Neural progenitor cell (in vitro differentiated cells): ENCODE measurements around the gene RAD51B. TPM values are rescaled to one million over a fixed set of nuclear protein-coding genes. Genes with fewer than 3 reads are reported as not detected.

Source experiments
- DNase-seq: peaks from one replicate; pipeline ENCODE4 v3.0.0-alpha.2; 2016; ENCODE audit warnings: low spot score
- H2AFZ ChIP-seq: fragments of 200-600 bp; sonication (generic); replicated peaks from 2 replicates; pipeline ENCODE4 v1.6.1; 2016; ENCODE audit warnings: antibody characterized with exemption
- H3F3A ChIP-seq: fragments of 200-600 bp; sonication (generic); 2 replicates; pipeline ENCODE4 v1.6.1; 2016; ENCODE audit warnings: antibody characterized with exemption, low read depth
- H3K27ac ChIP-seq: fragments of 200-600 bp; sonication (generic); 2 replicates; pipeline ENCODE4 v1.5.1; 2016; ENCODE audit warnings: mild to moderate bottlenecking
- H3K27me3 ChIP-seq: fragments of 200-600 bp; sonication (generic); 2 replicates; pipeline ENCODE4 v1.6.1; 2016; ENCODE audit warnings: mild to moderate bottlenecking, moderate library complexity
- H3K36me3 ChIP-seq: fragments of 200-600 bp; sonication (generic); 2 replicates; pipeline ENCODE4 v1.5.1; 2016
- H3K4me1 ChIP-seq: fragments of 200-600 bp; sonication (generic); 2 replicates; pipeline ENCODE4 v1.6.1; 2016; ENCODE audit warnings: mixed run types
- H3K4me2 ChIP-seq: fragments of 200-600 bp; sonication (generic); 2 replicates; pipeline ENCODE4 v1.6.1; 2016
- H3K4me3 ChIP-seq: fragments of 200-600 bp; sonication (generic); 2 replicates; pipeline ENCODE4 v1.5.1; 2016
- H3K79me2 ChIP-seq: fragments of 200-600 bp; sonication (generic); 2 replicates; pipeline ENCODE4 v1.6.1; 2016; ENCODE audit warnings: low read depth
- H3K9ac ChIP-seq: fragments of 200-600 bp; sonication (generic); 2 replicates; pipeline ENCODE4 v1.6.1; 2016
- H3K9me3 ChIP-seq: fragments of 200-600 bp; sonication (generic); 2 replicates; pipeline ENCODE4 v1.5.1; 2016; ENCODE audit warnings: low read depth
- H4K20me1 ChIP-seq: fragments of 200-600 bp; sonication (generic); 2 replicates; pipeline ENCODE4 v1.6.1; 2016; ENCODE audit warnings: low read depth
- H3K27ac Mint-ChIP-seq: 3 replicates; pipeline ENCODE4 v1.8.0; 2021; ENCODE audit warnings: mixed read lengths
- H3K27me3 Mint-ChIP-seq: 2 replicates; pipeline ENCODE4 v1.8.0; 2022; ENCODE audit warnings: low read depth, mild to moderate bottlenecking, inconsistent platforms, moderate library complexity, mixed read lengths; ENCODE audit not compliant: insufficient read depth
- H3K36me3 Mint-ChIP-seq: 3 replicates; pipeline ENCODE4 v1.8.0; 2021; ENCODE audit warnings: mixed read lengths
- H3K4me1 Mint-ChIP-seq: 3 replicates; pipeline ENCODE4 v1.8.0; 2021; ENCODE audit warnings: mixed read lengths
- H3K4me3 Mint-ChIP-seq: 3 replicates; pipeline ENCODE4 v1.8.0; 2021; ENCODE audit warnings: mild to moderate bottlenecking, moderate library complexity, mixed read lengths
- H3K9me3 Mint-ChIP-seq: 3 replicates; pipeline ENCODE4 v1.8.0; 2020; ENCODE audit warnings: mixed read lengths
- EZH2 ChIP-seq: fragments of 200-600 bp; sonication (generic); IDR thresholded peaks from 2 replicates; pipeline ENCODE4 v1.6.1; 2017; ENCODE audit warnings: antibody characterized with exemption, mild to moderate bottlenecking, moderate library complexity
- EZH2phosphoT487 ChIP-seq: fragments of 200-600 bp; sonication (generic); IDR thresholded peaks from 2 replicates; pipeline ENCODE4 v1.6.1; 2017; ENCODE audit warnings: antibody characterized with exemption
- total RNA-seq: library from RNA; depleted of rRNA; stranded (reverse); fragments of >200 nt; gene quantifications from 2 replicates; pipeline ENCODE4 v1.2.3, GENCODE V29; 2015; ENCODE audit warnings: low replicate concordance
- TF ChIP-seq, protein P1 (sequence below): fragments of 200-600 bp; sonication (generic); IDR thresholded peaks from 2 replicates; pipeline ENCODE4 v1.5.1; 2017; ENCODE audit warnings: antibody characterized with exemption, mild to moderate bottlenecking

The RAD51B gene
- total RNA-seq, 1 donor from 2014 or later, result 50.5 TPM

DNA sequence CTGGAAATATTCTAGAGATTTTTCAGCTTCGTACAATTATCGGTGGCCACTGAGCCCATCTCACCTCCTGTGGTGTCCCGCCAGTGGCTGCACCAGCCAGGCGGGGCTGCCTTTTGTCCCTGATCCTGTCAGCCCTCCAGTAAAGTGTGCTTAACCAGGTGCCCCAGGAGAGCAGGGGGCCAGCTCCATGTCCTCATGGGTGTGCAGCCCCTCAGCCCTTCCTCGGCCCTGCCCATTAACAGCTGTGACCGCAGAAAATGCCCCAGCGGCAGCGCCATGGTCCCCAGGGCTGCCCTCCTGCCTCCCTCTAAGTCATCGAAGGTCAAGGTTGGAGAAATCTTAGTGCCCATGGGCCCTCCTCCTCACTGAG, 784.8 kb downstream of the RAD51B start:
- Histone ChIP-seq H3K4me1 (peaks cover 56% of the 10 kb centered on the region), H3K27me3 (no peaks in the 10 kb centered on the region), H3K9ac (no peak overlapping the region), H4K20me1 (no peaks in the 10 kb centered on the region), H3K27ac (no peak overlapping the region), H3F3A (peaks cover 25% of the 10 kb centered on the region), H3K79me2 (no peaks in the 10 kb centered on the region), H3K36me3 (no peaks in the 10 kb centered on the region), H3K4me3 (no peak overlapping the region), H2AFZ (no peak overlapping the region), H3K9me3 (no peaks in the 10 kb centered on the region), H3K4me2 (no peak overlapping the region)
- no peak for DNase-seq
- Mint-ChIP-seq H3K9me3 (peaks cover 4% of the 10 kb centered on the region), H3K36me3 (no peaks in the 10 kb centered on the region), H3K4me1 (peaks cover 45% of the 10 kb centered on the region), H3K4me3 (no peak overlapping the region), H3K27ac (no peak overlapping the region), H3K27me3 (peaks cover 9% of the 10 kb centered on the region)
- TF ChIP-seq, protein P1, sequence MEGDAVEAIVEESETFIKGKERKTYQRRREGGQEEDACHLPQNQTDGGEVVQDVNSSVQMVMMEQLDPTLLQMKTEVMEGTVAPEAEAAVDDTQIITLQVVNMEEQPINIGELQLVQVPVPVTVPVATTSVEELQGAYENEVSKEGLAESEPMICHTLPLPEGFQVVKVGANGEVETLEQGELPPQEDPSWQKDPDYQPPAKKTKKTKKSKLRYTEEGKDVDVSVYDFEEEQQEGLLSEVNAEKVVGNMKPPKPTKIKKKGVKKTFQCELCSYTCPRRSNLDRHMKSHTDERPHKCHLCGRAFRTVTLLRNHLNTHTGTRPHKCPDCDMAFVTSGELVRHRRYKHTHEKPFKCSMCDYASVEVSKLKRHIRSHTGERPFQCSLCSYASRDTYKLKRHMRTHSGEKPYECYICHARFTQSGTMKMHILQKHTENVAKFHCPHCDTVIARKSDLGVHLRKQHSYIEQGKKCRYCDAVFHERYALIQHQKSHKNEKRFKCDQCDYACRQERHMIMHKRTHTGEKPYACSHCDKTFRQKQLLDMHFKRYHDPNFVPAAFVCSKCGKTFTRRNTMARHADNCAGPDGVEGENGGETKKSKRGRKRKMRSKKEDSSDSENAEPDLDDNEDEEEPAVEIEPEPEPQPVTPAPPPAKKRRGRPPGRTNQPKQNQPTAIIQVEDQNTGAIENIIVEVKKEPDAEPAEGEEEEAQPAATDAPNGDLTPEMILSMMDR, result no peak
- TF ChIP-seq EZH2phosphoT487 (no peak), EZH2 (no peak)

DNA sequence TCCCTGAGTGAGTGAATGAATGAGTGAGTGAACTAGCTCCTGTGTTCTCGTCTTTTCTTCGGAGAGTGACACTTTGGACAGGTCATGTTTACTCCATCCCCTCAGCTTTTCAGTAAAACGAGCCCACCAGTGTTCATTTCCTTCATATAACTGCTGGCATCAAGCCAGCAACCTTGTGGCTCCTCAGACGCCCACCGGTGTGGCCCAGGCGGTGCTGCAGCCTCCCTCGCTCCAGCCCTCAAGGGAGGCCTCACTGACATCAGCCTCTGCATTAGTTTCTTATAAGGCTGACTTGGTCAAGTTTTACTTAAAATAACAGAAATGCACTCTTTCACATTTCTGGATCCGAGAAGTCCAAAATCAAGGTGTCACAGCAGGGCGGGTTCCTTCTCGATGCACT, 785.2 kb downstream of the RAD51B start:
- H3K27me3 Mint-ChIP-seq, result peaks cover 4% of the 10 kb centered on the region
- H3K9ac ChIP-seq, result no peak overlapping the region
- no peak for TF ChIP-seq EZH2
- TF ChIP-seq, protein P1, result no peak
- TF ChIP-seq EZH2phosphoT487, result no peak
- no peak overlapping the region for H3K4me2 ChIP-seq
- H4K20me1 ChIP-seq, result no peaks in the 10 kb centered on the region
- no peak overlapping the region for H3K27ac Mint-ChIP-seq
- peaks cover 51% of the 10 kb centered on the region for H3K4me1 ChIP-seq
- H2AFZ ChIP-seq, result no peak overlapping the region
- DNase-seq, result no peak
- H3F3A ChIP-seq, result peaks cover 25% of the 10 kb centered on the region
- H3K36me3 ChIP-seq, result no peaks in the 10 kb centered on the region
- H3K9me3 Mint-ChIP-seq, result peaks cover 4% of the 10 kb centered on the region
- no peaks in the 10 kb centered on the region for H3K79me2 ChIP-seq
- H3K4me3 ChIP-seq, result no peak overlapping the region
- no peak overlapping the region for H3K27ac ChIP-seq
- H3K9me3 ChIP-seq, result no peaks in the 10 kb centered on the region
- H3K4me3 Mint-ChIP-seq, result no peak overlapping the region
- no peaks in the 10 kb centered on the region for H3K36me3 Mint-ChIP-seq
- no peaks in the 10 kb centered on the region for H3K27me3 ChIP-seq
- peaks cover 43% of the 10 kb centered on the region for H3K4me1 Mint-ChIP-seq

DNA sequence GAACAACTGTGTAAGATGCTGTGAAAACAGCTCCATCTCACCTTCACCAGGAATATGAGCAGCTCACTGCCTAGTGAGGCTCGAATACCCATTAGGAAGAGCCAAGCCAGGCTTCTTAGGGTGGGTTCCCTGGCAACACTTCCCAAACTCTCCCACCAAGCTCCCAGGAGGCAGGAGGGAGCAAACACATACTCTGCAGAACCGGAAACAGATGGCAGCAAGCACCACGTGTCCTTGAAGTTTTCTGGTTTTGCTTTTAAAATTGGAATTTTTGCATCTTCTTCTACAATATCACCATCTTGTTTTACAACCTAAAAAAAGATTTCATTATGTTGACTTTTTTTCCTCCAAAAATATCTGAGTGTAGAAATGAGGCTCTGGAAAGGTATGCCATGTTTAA, 786.6 kb downstream of the RAD51B start:
- peaks cover 4% of the 10 kb centered on the region for H3K27me3 Mint-ChIP-seq
- DNase-seq, result no peak
- no peak overlapping the region for H3K9ac ChIP-seq
- H3K9me3 ChIP-seq, result no peaks in the 10 kb centered on the region
- H3K4me3 Mint-ChIP-seq, result no peak overlapping the region
- H4K20me1 ChIP-seq, result no peaks in the 10 kb centered on the region
- TF ChIP-seq, protein P1, result no peak
- TF ChIP-seq EZH2phosphoT487 (no peak), EZH2 (no peak)
- H3K36me3 Mint-ChIP-seq, result no peaks in the 10 kb centered on the region
- H3K27ac Mint-ChIP-seq, result no peak overlapping the region
- peaks cover 36% of the 10 kb centered on the region for H3K4me1 Mint-ChIP-seq
- peaks cover 4% of the 10 kb centered on the region for H3K9me3 Mint-ChIP-seq
- no peak overlapping the region for H3K27ac ChIP-seq
- no peaks in the 10 kb centered on the region for H3K79me2 ChIP-seq
- H3K27me3 ChIP-seq, result no peaks in the 10 kb centered on the region
- H2AFZ ChIP-seq, result no peak overlapping the region
- H3K4me2 ChIP-seq, result no peak overlapping the region
- peaks cover 39% of the 10 kb centered on the region for H3K4me1 ChIP-seq
- H3F3A ChIP-seq, result peaks cover 20% of the 10 kb centered on the region
- no peaks in the 10 kb centered on the region for H3K36me3 ChIP-seq
- no peak overlapping the region for H3K4me3 ChIP-seq

DNA sequence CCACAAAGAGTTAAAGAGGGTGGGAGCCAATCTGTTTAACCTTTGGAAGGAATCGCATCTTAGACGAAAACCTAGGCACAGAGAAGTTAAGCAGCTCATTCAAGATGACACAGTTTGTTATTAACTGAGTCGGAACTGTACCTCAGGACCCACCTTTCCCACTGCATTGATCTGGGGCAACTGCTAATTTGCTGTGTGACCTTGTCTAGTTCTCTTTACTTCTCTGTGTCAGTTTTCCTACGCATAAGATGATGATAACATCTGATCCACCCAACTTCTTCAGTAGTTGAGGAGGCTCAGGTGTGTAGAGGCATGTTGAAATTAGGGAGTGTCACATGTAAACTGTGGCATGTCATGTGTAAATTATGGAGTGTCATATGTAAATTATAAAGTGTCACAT, 787.1 kb downstream of the RAD51B start:
- Histone ChIP-seq H3K4me3 (no peak overlapping the region), H3K27ac (no peak overlapping the region), H2AFZ (no peak overlapping the region), H3K9ac (no peak overlapping the region), H3K79me2 (no peaks in the 10 kb centered on the region), H3K4me1 (peaks cover 42% of the 10 kb centered on the region), H3K27me3 (no peaks in the 10 kb centered on the region), H3K4me2 (no peak overlapping the region), H3K9me3 (no peaks in the 10 kb centered on the region), H4K20me1 (no peaks in the 10 kb centered on the region), H3K36me3 (no peaks in the 10 kb centered on the region), H3F3A (peaks cover 25% of the 10 kb centered on the region)
- no peak for DNase-seq
- TF ChIP-seq, protein P1, result no peak
- TF ChIP-seq EZH2 (no peak), EZH2phosphoT487 (no peak)
- H3K9me3 Mint-ChIP-seq, result peaks cover 4% of the 10 kb centered on the region
- H3K27me3 Mint-ChIP-seq, result peaks cover 4% of the 10 kb centered on the region
- H3K4me1 Mint-ChIP-seq, result peaks cover 34% of the 10 kb centered on the region
- no peak overlapping the region for H3K4me3 Mint-ChIP-seq
- H3K36me3 Mint-ChIP-seq, result no peaks in the 10 kb centered on the region
- no peak overlapping the region for H3K27ac Mint-ChIP-seq
